Measurements from ENCODE around the gene RTEL1.
"Not testable (repeated sequence)": the region's sequence is repeated elsewhere in the genome, so short reads cannot be mapped to it uniquely, and the experiment has no call there.

RTEL1 gene

DNA sequence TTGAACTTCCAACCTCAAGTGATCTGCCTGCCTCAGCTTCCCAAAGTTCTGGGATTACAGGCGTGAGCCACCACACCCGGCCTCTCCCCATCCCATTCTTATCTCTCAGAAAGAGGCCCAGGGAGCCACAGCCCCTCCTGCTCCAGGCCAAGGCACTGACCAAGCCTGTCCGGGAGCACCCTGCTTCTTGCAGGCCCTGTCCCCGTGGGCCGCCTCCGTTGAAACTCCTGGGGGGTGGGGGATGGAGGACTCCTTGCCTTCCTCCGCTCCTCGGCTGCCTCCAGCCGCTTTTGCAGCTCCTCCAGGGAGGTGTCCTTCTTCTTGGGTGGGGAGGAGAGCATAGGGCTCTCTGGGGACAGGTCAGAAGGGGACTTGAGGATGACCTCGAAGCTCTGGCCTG, 14.6 kb upstream of the RTEL1 start:
- TF ChIP-seq, protein P1, sequence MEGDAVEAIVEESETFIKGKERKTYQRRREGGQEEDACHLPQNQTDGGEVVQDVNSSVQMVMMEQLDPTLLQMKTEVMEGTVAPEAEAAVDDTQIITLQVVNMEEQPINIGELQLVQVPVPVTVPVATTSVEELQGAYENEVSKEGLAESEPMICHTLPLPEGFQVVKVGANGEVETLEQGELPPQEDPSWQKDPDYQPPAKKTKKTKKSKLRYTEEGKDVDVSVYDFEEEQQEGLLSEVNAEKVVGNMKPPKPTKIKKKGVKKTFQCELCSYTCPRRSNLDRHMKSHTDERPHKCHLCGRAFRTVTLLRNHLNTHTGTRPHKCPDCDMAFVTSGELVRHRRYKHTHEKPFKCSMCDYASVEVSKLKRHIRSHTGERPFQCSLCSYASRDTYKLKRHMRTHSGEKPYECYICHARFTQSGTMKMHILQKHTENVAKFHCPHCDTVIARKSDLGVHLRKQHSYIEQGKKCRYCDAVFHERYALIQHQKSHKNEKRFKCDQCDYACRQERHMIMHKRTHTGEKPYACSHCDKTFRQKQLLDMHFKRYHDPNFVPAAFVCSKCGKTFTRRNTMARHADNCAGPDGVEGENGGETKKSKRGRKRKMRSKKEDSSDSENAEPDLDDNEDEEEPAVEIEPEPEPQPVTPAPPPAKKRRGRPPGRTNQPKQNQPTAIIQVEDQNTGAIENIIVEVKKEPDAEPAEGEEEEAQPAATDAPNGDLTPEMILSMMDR (IDR thresholded peaks at IDR 0.05; ENCODE audit: extremely low read depth, insufficient read depth, missing control alignments), result no peak

DNA sequence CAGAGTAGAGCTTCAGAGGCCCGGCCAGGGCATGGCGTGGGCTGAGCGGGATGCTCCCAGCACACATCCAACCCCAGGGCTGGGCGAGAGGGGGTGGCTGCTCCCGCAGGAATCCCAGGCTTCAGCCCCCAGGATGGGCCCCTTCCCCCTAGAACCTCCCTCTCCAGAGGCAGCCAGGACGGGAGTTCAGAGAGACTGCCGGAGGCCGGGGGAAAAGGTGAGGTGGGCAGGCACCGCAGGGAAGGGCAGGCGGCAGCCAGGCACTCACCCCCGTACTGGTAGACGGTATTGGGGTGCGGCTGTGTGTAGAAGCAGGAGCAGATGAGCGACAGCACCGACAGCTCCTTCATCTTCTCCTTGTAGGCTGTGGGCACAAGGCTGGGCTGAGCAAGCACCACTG, 14.2 kb upstream of the RTEL1 start:
- in situ Hi-C loops (cut with MboI; ENCODE audit: low pct_unique_long_range_greater_than_20kb, low sequenced_read_pairs, unreplicated experiment), result no loop called here
- TF ChIP-seq, protein P1 (IDR thresholded peaks at IDR 0.05; ENCODE audit: extremely low read depth, insufficient read depth, missing control alignments), result no peak
- no peak for DNase-seq (ENCODE audit: low spot score)

More for the DNA sequence above, 14.6 kb upstream of the RTEL1 start:
- no peak for DNase-seq (ENCODE audit: low spot score)
- in situ Hi-C loops (cut with MboI; ENCODE audit: low pct_unique_long_range_greater_than_20kb, low sequenced_read_pairs, unreplicated experiment), result no loop called here

DNA sequence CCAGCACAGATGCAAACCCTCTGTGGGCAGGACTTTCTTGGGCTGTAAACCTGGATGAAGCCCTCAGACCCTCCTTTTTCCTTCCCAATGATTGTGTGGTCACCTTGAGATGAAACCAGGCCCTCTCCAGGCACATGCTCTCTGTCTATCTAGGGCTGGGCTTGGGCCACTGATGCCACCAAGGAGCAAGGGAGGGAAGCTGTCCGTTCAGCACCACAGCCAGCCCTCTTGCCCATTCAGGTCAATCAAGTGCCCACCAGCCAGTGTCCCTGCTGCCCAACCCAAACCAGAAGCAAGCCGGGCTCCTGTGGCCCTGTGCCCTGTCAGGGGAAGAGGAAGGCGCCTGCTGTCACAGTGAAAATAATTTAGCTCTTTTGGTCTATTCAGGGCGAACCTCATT, 12.9 kb upstream of the RTEL1 start:
- TF ChIP-seq, protein P1 (IDR thresholded peaks at IDR 0.05; ENCODE audit: extremely low read depth, insufficient read depth, missing control alignments), result no peak
- in situ Hi-C loops (cut with MboI; ENCODE audit: low pct_unique_long_range_greater_than_20kb, low sequenced_read_pairs, unreplicated experiment), result no loop called here
- DNase-seq (ENCODE audit: low spot score), result no peak

DNA sequence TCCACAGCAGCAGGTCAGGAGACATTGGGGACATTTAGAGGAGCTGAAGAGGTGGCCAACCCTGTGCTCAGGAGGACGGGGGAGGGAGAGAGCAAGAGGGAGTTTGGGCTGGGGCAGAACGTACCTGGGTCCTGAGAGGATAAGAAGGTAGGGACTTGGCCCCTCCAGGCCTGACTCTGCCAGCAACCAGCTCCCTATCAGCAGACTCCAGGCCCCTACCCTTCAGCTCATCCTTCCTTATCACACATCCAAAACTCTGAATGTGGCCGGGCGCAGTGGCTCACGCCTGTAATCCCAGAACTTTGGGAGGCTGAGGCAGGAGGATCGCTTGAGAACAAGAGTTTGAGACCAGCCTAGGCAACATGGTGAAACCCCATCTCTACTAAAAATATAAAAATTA, 9.9 kb upstream of the RTEL1 start:
- in situ Hi-C loops (cut with MboI; ENCODE audit: low pct_unique_long_range_greater_than_20kb, low sequenced_read_pairs, unreplicated experiment), result no loop called here
- no peak for DNase-seq (ENCODE audit: low spot score)
- TF ChIP-seq, protein P1 (IDR thresholded peaks at IDR 0.05; ENCODE audit: extremely low read depth, insufficient read depth, missing control alignments), result no peak

DNA sequence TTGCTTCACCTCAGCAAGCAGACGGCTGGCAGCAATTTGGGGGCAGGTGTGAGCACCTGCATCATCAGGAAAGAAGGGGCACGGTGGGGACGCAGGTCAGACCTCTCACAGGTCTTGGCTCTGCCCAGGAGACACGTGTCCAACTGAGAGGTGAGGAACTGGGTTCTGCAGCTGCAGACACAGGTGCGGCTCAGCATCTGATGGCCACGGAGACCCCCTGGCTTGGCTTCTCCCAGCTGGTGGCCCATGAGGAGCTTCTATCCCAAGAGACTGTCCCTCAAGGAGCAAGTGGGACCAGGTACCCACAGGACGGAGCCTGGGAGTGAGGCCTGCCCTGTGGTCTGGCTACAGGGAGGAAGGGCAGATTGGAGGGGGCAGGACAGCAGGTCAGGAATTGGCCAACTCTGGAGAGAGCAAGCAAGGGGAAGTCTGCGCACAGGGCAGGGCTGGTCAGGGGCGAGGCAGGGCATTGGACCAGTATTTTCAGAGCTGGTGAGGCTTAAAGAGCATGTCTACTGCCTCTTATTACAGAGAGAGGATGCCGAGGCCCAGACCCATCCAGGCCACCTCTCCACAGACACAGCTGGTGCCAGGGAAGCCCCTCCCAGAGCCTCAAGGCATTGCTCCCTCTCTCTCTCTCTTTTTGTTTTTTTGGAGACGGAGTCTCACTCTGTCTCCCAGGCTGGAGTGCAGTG, 9.1 kb upstream of the RTEL1 start:
- in situ Hi-C loops (cut with MboI; ENCODE audit: low pct_unique_long_range_greater_than_20kb, low sequenced_read_pairs, unreplicated experiment), result no loop called here
- DNase-seq (ENCODE audit: low spot score), result no peak
- TF ChIP-seq, protein P1 (IDR thresholded peaks at IDR 0.05; ENCODE audit: extremely low read depth, insufficient read depth, missing control alignments), result no peak

DNA sequence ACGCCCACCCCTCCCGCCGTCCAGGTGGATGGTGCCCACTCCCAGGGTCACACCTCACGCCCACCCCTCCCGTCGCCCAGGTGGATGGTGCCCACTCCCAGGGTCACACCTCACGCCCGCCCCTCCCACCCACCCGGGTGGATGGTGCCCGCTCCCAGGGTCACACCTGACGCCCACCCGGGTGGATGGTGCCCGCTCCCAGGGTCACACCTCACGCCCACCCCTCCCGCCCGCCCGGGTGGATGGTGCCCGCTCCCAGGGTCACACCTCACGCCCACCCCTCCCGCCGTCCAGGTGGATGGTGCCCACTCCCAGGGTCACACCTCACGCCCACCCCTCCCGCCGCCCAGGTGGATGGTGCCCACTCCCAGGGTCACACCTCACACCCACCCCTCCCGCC, 7.6 kb upstream of the RTEL1 start:
- in situ Hi-C loops (cut with MboI; ENCODE audit: low pct_unique_long_range_greater_than_20kb, low sequenced_read_pairs, unreplicated experiment); DNase-seq (ENCODE audit: low spot score): not testable (repeated sequence)

DNA sequence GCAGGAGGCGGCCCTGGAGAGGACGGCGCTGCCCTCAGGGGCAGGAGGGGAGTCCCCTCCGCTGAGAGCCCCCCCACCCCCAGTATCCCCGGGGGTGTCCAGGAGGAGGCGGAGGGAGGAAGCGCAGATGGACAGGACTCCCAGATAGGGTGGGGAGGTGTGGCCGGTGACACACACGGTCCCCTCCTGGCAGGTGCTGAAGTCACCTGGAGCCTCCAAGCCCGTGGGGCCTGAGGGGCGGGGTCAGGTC, 6.2 kb upstream of the RTEL1 start:
- TF ChIP-seq, protein P1 (IDR thresholded peaks at IDR 0.05; ENCODE audit: extremely low read depth, insufficient read depth, missing control alignments), result no peak
- no peak for DNase-seq (ENCODE audit: low spot score)
- in situ Hi-C loops (cut with MboI; ENCODE audit: low pct_unique_long_range_greater_than_20kb, low sequenced_read_pairs, unreplicated experiment), result no loop called here

Data from GM13977 (cell line).